Natural killer cell (primary cell): ENCODE results near the gene FADD. TPM values are rescaled to one million over a fixed set of nuclear protein-coding genes. Genes with fewer than 3 reads are reported as not detected.

Experiments used
- ATAC-seq, 3 donors: fragments of 150-1000 bp in 2 of 3; fragments of 200-7000 bp in 1 of 3; cut with Tn5 transposase; 1 replicate in 1 of 3; 2 replicates in 2 of 3; pipeline ENCODE4 v1.10.0; 2021; ENCODE audit warnings: mild to moderate bottlenecking in 2 of 3, moderate library complexity in 2 of 3
- DNase-seq, 2 donors: peaks; one replicate each; pipeline versions ENCODE4 v3.0.0 to v3.0.0-alpha.2; 2013 to 2021; ENCODE audit warnings: mixed read lengths in 1 of 2
- H3K27ac ChIP-seq: one replicate; pipeline ENCODE4 v1.5.1; 2013; ENCODE audit warnings: mild to moderate bottlenecking, low read length
- H3K27me3 ChIP-seq: one replicate; pipeline ENCODE4 v1.6.1; 2013; ENCODE audit warnings: low read length; ENCODE audit not compliant: control insufficient read depth, insufficient read depth
- H3K36me3 ChIP-seq: one replicate; pipeline ENCODE4 v1.6.1; 2013; ENCODE audit warnings: low read length; ENCODE audit not compliant: control insufficient read depth, insufficient read depth
- H3K4me1 ChIP-seq: one replicate; pipeline ENCODE4 v1.6.1; 2013; ENCODE audit warnings: low read length; ENCODE audit not compliant: control insufficient read depth, insufficient read depth
- H3K4me3 ChIP-seq: one replicate; pipeline ENCODE4 v1.5.1; 2013; ENCODE audit warnings: low read length
- H3K9me3 ChIP-seq: one replicate; pipeline ENCODE4 v1.6.1; 2013; ENCODE audit warnings: low read length; ENCODE audit not compliant: control insufficient read depth, insufficient read depth
- H3K27ac Mint-ChIP-seq, 2 donors: one replicate each; pipeline ENCODE4 v1.8.0; 2022; ENCODE audit warnings: mild to moderate bottlenecking in 2 of 2, mixed read lengths in 2 of 2, moderate library complexity in 1 of 2
- H3K27me3 Mint-ChIP-seq, 2 donors: one replicate each; pipeline ENCODE4 v1.8.0; 2022; ENCODE audit warnings: low read depth in 2 of 2, mixed read lengths in 2 of 2
- H3K36me3 Mint-ChIP-seq: one replicate; pipeline ENCODE4 v1.8.0; 2022; ENCODE audit warnings: mixed read lengths
- H3K4me1 Mint-ChIP-seq, 2 donors: one replicate each; pipeline ENCODE4 v1.8.0; 2022; ENCODE audit warnings: mixed read lengths in 2 of 2
- H3K4me3 Mint-ChIP-seq: one replicate; pipeline ENCODE4 v1.8.0; 2022; ENCODE audit warnings: mild to moderate bottlenecking, moderate library complexity, mixed read lengths
- H3K9me3 Mint-ChIP-seq, 2 donors: one replicate each; pipeline ENCODE4 v1.8.0; 2022; ENCODE audit warnings: mixed read lengths in 2 of 2
- CTCF ChIP-seq: fragments of 200-600 bp; IDR thresholded peaks from one replicate; pipeline ENCODE4 v1.8.0; 2022; ENCODE audit warnings: antibody characterized with exemption
- WGBS: methylation state at CpG from one replicate; pipeline ENCODE4 v1.1.7; 2013; ENCODE audit warnings: missing lambda C conversion rate; ENCODE audit not compliant: insufficient coverage; 5-methylcytosine and 5-hydroxymethylcytosine counted together
- intact Hi-C: fragments of 100-400 bp; cut with micrococcal nuclease; formaldehyde crosslinking; loops from one replicate; pipeline ENCODE4 v1.14.2; 2022
- total RNA-seq, 4 donors: library from RNA; stranded (reverse); fragments of 120-200 nt in 1 of 4; gene quantifications; one replicate each; pipeline versions ENCODE4 v1.2.3 to v1.2.4, GENCODE V29; 2013 to 2022

FADD gene
- total RNA-seq, 3 donors from 2014 or later (not counting 1 experiment from before 2014, with no cell fraction given): 7.8 to 9.2 (median 9.0) TPM

- H3K27ac Mint-ChIP-seq: no peak overlapping the region
- 87% methylated on average over 17 of the region's 17 CpGs for WGBS
- Histone ChIP-seq H3K4me3 (no peak overlapping the region), H3K4me1 (no peaks in the 10 kb centered on the region), H3K9me3 (no peaks in the 10 kb centered on the region), H3K27me3 (no peaks in the 10 kb centered on the region), H3K36me3 (no peaks in the 10 kb centered on the region), H3K27ac (no peak overlapping the region)
- ATAC-seq (no peak), DNase-seq (no peak)
- TF ChIP-seq CTCF: no peak
- intact Hi-C loops: no loop called here
- H3K4me1 Mint-ChIP-seq: no peaks in the 10 kb centered on the region
- H3K36me3 Mint-ChIP-seq: no peaks in the 10 kb centered on the region
- H3K4me3 Mint-ChIP-seq: no peak overlapping the region
- no peaks in the 10 kb centered on the region for H3K9me3 Mint-ChIP-seq
- H3K27me3 Mint-ChIP-seq: peaks cover 0 to 8% of the 10 kb centered on the region in 2 donors
These were observed 35.2 kb upstream of the FADD start for GRCh38 chr11:70167723-70168404.

- no peak for ATAC-seq
- Mint-ChIP-seq H3K36me3 (no peaks in the 10 kb centered on the region), H3K27ac (no peak overlapping the region), H3K4me3 (no peak overlapping the region), H3K4me1 (no peaks in the 10 kb centered on the region), H3K9me3 (no peaks in the 10 kb centered on the region), H3K27me3 (peaks cover 0 to 8% of the 10 kb centered on the region in 2 donors)
- Histone ChIP-seq H3K27ac (no peak overlapping the region), H3K36me3 (no peaks in the 10 kb centered on the region), H3K4me3 (no peak overlapping the region), H3K4me1 (no peaks in the 10 kb centered on the region), H3K27me3 (no peaks in the 10 kb centered on the region), H3K9me3 (no peaks in the 10 kb centered on the region)
- no peak for TF ChIP-seq CTCF
- no peak for DNase-seq
- intact Hi-C loops: no loop called here
- 69% methylated on average over 6 of the region's 6 CpGs for WGBS
These were observed 34.7 kb upstream of the FADD start for GRCh38 chr11:70168405-70168754.

DNA sequence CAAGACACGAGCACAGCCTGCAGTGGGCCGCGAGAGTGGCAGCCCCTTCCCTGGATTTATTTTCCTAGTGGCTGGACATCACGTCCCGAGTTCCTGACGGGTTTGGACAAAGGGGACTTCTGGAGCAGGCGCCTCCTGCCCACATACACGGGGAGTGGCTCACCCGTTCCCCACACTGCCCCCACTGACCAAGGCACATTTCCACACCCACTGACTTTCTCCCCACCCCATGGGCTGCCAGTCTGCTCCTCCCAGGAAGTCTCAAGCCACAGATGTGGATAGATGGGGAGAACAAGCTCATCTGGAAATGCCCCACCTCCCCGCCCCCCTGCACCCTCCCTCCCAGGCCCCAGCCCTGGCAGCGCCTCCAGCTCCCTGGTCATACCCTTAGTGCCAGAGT is 34.0 kb upstream of the FADD start:
- Histone ChIP-seq H3K4me3 (no peak overlapping the region), H3K27ac (no peak overlapping the region), H3K27me3 (no peaks in the 10 kb centered on the region), H3K9me3 (no peaks in the 10 kb centered on the region), H3K36me3 (no peaks in the 10 kb centered on the region), H3K4me1 (no peaks in the 10 kb centered on the region)
- H3K9me3 Mint-ChIP-seq: no peaks in the 10 kb centered on the region
- no peaks in the 10 kb centered on the region for H3K36me3 Mint-ChIP-seq
- no peak for DNase-seq
- no peak for TF ChIP-seq CTCF
- no peak overlapping the region for H3K4me3 Mint-ChIP-seq
- H3K4me1 Mint-ChIP-seq: no peaks in the 10 kb centered on the region
- peaks cover 0 to 8% of the 10 kb centered on the region in 2 donors for H3K27me3 Mint-ChIP-seq
- ATAC-seq: no peak
- H3K27ac Mint-ChIP-seq: no peak overlapping the region
- intact Hi-C loops: no loop called here
- WGBS: 43% methylated on average over 11 of the region's 11 CpGs

- Histone ChIP-seq H3K36me3 (no peaks in the 10 kb centered on the region), H3K4me3 (no peak overlapping the region), H3K27ac (no peak overlapping the region), H3K4me1 (no peaks in the 10 kb centered on the region), H3K27me3 (no peaks in the 10 kb centered on the region), H3K9me3 (no peaks in the 10 kb centered on the region)
- Mint-ChIP-seq H3K36me3 (no peaks in the 10 kb centered on the region), H3K4me1 (no peaks in the 10 kb centered on the region), H3K4me3 (no peak overlapping the region), H3K27ac (no peak overlapping the region), H3K9me3 (no peaks in the 10 kb centered on the region), H3K27me3 (peaks cover 0 to 8% of the 10 kb centered on the region in 2 donors)
- no peak for ATAC-seq
- no peak for DNase-seq
- WGBS: 82% methylated on average over 8 of the region's 8 CpGs
- TF ChIP-seq CTCF: no peak
- intact Hi-C loops: no loop called here
These were observed 33.5 kb upstream of the FADD start for GRCh38 chr11:70169632-70170031.
